Erythroblast (primary cell): ENCODE results near the gene GRIK4.

ENCODE experiments used
- DNase-seq, 2 experiments: peaks; one replicate each; lab custom pipeline; 2025; lab: John Stamatoyannopoulos, UW
- GATA1 ChIP-seq: IDR thresholded peaks from 2 replicates; pipeline ENCODE4 v1.6.1; 2011; ENCODE audit warnings: low read depth, mild to moderate bottlenecking, control low read depth, low read length, moderate library complexity
- POLR2A ChIP-seq: IDR thresholded peaks from 2 replicates; pipeline ENCODE4 v1.6.1; 2011; ENCODE audit warnings: mild to moderate bottlenecking, low read length

Gene GRIK4

DNA sequence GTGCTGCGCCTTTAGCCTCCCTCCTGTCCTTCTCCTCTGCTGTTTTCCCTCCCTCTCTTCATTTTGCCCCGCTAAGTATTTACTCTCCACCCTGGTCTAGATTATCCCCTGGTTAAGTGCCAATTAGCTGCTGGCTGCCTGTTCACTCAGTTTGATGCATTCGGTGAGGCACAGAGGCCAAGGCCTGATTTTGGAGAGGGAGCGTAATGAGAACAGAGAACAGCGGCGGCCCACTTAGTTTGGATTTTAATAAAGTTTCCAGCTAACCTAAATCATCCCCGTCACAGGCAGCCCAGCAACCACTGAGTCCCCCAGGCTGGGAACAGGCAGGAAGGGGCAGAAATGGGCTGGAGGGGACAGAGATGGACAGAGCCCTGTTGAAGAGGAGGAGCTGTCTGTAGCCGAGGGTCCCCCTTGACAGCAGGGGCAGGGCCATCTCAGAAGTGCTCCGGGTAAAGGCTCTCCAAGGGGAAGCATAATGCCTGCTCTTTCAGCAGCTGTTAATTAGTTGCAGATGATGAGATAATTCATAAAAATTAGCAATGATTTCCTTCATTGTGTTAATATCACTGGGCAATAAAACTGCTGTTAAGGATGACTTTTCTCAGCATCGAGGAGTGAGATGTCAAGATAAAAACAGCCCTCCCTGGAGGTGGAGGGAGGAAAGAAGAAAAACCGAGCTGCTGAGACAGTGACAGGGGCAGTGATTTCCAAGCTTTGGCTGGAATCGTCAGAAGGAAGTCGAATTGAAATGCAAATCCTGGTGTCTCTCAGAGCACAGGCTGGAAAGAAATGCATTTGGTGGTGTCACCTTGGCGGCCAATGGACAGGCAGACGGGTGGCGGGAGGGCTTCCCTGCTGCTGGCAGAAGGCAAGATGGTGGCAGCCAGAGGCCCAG lies 170.1 kb downstream of the GRIK4 start:
- no peak for DNase-seq
- TF ChIP-seq GATA1 (no peak), POLR2A (no peak)

DNA sequence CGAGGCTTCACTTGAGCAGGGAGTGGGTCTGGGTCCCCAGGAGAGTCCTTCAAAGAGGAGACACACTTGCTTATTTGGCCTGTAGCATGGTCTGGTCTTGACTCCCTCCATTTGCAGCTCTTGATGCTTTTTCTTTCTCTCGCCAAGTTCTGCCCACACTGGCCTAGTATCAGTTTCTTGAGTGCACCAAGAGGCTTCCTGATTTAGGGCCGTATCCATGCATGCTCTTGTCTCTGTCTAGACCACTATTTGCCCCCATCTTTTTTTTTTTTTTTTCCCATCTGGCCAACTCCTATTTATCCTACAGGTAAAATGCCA lies 170.7 kb downstream of the GRIK4 start:
- no peak for TF ChIP-seq POLR2A
- no peak for TF ChIP-seq GATA1
- DNase-seq = no peak

DNA sequence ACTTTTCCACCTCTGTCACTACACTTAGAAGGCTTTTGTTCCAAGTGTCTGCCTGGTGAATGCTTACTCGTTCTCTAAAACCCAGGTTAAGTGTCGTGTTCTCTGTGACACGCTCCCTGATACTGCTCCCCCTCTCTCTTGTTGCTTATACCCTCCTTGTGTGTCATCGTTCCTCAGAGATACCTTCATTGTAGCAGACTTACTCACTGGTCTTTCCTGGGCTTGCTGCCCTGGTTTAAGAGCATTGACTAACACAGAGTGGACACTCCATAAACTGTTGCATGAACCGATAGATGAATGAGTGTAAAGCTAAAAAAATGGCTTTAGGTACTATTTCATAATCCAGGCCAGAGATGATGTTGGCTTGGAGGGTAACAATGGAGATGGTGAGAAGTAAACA lies 171.3 kb downstream of the GRIK4 start:
- no peak for DNase-seq
- TF ChIP-seq POLR2A (no peak), GATA1 (no peak)

DNA sequence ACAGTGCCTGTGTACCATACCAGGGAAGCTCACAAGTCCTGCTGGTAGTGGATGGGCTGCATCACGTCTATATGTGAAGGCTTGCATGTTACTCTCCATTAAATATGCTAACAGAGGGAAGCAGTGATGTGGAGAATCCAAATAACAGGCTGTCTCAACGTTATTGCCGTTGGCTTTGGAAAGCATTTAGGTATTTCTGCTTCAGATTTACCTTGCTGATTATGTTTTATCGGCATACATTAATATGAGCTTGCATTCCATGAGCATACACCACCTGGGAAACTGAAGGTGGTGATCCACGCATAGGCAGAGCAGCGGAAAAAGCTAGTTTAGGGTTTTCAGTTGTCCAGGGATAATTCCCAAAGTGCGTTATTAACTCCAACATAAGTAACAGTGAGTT lies 175.0 kb downstream of the GRIK4 start:
- TF ChIP-seq POLR2A (no peak), GATA1 (no peak)

DNA sequence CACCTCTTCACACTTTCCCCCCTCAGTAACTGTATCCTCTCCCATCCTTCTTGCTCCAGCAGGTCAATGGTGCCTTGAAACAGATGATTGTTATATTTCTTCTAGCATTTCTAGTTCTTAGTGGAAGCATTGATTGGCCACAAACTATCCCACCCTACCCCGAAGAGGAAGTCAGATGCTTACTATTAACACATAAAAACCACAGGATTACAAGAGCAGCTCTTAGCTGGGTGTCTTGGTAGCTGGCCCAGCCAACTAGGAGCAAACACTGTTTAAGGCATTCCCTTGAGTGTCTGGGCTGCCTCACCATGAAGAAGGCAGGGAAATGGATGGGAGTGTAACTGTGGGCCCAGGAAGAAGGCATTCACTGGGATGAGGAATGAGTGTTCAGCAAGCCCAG lies 176.6 kb downstream of the GRIK4 start:
- DNase-seq = no peak
- TF ChIP-seq POLR2A (no peak), GATA1 (no peak)

More for the DNA sequence above, 175.0 kb downstream of the GRIK4 start:
- no peak for DNase-seq

DNA sequence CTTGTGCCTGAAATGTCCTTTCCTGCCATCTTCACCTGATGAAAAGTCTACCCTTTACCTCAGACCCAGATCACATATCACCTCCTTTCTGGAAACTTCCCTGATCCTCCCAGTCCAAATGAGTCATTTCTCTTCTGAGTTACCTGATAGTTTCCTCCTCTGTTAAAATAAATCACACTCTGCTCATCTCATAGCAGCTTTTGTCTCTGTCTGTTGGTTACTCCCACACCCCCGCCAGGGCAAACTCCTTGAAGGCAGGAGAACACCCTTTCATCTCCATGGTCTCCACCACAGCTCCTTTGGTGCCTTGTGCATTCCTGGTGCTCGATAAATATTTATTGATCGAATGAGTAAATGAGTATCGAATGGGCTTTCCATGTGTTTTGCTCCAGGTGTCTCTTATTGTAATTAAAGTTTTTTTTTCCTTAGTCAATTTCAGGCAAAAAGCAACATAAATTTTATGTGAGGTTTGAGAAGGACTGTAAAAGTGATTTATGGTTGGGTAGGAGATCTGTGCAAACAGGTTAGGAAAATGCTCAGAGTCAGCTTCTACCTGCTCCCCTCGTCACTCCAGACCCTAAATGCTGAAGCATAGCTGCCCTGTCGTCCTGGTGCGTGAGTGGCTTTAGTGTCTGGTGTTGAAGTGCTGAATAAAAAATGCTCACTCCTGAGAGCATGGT lies 178.2 kb downstream of the GRIK4 start:
- DNase-seq = no peak
- no peak for TF ChIP-seq GATA1
- no peak for TF ChIP-seq POLR2A

DNA sequence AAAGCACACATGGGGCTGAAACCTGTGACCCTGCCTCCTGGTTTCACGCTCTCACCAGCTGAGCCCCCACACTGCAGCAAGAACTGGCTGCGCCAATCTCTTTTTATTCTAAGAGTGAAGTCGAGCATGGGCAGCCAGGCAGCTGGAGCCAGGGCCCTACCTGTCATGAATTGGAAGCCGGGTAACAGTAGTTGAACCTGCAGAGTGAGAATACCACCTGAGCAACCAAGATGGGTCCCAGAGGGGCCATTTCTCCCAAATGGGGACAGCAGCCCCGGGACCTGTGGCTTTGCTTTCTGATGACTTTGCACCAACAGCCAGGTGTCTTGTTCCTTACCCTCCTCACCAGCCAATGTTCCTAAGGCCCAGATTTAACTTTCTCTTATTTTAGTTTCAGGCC lies 178.9 kb downstream of the GRIK4 start:
- TF ChIP-seq POLR2A = no peak
- no peak for TF ChIP-seq GATA1
- DNase-seq = no peak

DNA sequence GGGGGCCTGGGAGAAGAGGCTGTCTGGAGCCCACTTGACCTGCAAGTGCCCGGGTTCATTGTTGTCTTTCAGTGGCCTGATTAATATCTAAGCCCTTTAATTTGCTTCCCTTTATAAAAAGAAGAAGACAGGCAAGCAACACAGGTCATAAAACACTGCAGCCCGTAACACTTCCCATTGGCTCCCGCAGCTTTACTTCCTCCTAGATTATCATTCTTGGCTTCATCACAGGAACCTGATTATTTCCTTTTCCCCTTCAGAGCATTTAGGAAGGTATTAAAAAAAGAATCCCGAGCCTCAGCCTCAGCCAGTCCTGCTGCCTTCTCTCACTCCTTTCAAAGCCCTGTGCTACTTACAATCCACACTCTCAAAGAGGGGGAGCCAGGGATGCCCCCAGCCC lies 183.2 kb downstream of the GRIK4 start:
- TF ChIP-seq GATA1 = no peak
- no peak for TF ChIP-seq POLR2A
- DNase-seq = no peak

DNA sequence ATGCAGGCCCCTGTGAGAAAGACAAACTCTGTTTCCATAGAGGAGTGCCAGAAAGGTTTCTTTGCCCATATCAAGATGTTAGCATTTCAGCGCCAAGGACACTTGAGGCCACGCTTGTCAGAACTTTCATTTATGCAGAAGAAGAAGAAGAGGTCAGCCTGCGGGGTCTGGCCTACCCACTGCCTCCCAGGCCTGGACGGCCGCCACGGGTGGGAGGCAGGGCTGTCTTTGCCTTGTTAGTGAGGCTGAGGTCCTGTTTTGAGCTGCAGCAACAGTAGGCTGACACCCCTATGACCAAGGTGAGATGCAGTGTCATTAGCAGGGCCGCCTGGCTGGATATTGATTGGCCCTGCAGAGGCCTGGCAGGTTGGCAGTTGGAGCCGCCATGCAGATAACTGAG lies 183.9 kb downstream of the GRIK4 start:
- TF ChIP-seq GATA1 (no peak), POLR2A (no peak)
- no peak for DNase-seq

DNA sequence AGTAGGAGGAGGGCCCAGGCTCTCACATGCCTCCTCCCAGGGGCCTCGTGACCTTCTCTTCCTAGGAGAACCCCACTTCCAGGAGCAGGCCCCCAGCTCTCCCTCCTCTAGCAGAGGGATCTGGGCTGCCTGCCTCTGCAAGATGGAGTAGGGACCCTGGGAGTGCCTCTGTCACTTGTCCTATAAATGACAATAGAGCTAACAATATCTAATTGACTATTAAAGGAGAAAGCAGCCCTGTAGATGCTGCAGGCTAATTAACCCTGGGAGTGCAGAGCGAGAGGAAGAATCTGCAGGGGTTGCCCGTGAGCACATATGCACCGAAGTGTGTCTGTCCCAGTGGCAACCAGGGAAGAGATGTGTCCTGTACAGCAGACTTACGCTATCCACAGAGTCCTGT lies 184.4 kb downstream of the GRIK4 start:
- no peak for DNase-seq
- no peak for TF ChIP-seq GATA1
- no peak for TF ChIP-seq POLR2A

DNA sequence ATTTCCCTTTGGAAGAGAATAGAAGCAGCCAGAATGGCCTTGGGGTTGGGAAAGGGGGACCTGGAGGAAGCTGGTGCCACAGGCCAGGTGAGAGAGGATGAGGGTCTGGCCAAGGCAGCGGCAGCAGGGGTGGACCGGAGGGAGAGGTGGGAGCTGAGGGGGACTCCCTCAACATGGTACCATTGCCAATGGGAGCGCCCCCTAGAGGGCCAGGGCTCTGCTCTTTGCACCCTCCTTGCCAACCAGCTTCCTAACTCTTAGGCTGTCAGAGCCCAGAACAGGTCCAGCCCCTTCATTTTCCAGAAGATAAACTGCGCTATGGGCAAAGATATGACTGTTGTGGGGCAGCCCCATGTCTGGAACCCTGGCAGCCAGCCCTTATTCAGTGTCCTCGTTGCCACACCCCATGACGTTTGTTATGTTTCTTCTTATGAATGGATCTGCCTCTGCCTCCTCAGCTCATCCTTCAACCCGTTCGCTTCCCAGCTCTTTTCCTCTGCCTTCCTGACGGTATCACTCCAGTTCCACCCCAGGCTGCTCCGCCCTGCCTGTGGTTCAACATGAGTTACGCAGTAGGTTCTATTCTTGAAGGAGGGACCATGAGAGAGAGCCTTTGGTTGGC lies 185.2 kb downstream of the GRIK4 start:
- no peak for TF ChIP-seq GATA1
- no peak for TF ChIP-seq POLR2A
- DNase-seq = no peak

DNA sequence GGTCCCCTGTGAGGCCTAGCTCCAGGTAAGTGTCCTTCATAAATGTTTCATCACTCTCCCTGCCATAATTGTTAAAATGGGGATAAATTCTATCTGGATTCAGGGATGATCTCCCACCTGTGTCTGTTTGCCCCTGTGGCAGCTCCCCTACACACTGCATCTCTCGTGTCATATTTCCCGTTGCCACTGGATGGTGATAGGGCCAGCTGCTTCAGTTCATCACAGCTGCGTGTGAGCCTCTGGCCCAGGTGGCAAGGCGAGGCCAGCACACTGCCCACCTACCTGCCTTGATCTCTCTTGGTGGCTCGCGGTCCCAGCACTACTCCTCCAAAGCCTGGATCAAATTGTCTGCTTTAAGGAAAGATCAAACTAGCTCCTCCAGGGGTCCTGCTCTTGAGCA lies 187.4 kb downstream of the GRIK4 start:
- no peak for DNase-seq
- no peak for TF ChIP-seq POLR2A
- TF ChIP-seq GATA1 = no peak

DNA sequence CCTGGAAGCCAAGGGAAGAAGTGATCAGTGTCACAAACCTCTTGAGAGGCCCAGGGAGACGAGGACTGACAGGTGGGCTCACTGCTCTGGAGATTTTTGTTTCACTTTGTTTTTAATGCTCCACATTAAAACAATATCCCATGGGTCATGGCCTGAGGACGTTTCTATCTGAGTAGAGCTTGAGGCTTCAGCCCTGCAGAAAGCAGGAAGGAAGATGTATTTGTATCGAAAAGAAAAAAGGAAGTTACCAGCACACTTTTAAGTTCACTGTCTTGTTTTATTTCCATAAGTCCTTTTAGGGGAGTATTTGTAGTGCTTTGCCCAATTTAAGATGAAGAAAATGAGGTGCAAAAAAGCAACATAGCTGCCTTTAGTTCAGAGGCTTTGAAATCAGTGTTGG lies 191.1 kb downstream of the GRIK4 start:
- DNase-seq = no peak
- TF ChIP-seq POLR2A = no peak
- no peak for TF ChIP-seq GATA1
